ENCODE measurements around the gene PARP14.
A peak's percentile ranks its signal among the peaks of the same experiment; 100 is the strongest.

PARP14 gene

DNA sequence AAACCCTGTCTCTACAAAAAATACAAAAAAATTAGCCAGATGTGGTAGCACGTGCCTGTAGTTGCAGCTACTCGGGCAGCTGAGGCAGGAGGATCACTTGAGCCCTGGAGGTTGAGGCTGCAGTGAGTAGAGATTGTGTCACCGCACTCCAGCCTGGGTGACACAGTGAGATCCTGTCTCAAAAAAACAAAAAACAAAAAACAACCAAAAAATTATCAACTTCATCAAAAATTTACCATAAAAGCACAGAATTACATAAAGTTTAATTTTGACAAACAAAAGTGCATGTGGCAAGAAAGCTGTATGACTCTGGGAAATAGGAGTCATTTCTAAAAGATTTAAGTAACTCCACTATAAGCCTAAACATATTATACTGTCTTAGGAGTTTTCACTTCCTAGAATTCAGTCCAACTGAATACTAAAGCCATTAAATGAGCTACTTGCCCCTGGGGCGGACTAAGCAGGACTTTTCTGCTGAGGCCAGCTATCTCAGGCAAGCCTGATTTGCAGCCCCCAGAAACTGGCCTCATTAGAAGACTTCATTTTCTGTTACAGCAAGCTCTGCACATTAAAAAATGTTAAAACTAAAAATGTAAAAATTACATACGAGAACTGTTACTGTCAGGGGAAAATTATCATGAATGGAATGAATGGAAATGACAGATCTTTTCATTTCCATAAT, 90.0 kb downstream of the PARP14 start:
- DNase-seq (ENCODE audit: low read depth), result no peak

GRCh38 chr3:122772827-122773226, 92.2 kb downstream of the PARP14 start:
- no peak for DNase-seq (ENCODE audit: low read depth)

GRCh38 chr3:122773944-122774509, 93.4 kb downstream of the PARP14 start:
- no peak for DNase-seq (ENCODE audit: low read depth)

DNA sequence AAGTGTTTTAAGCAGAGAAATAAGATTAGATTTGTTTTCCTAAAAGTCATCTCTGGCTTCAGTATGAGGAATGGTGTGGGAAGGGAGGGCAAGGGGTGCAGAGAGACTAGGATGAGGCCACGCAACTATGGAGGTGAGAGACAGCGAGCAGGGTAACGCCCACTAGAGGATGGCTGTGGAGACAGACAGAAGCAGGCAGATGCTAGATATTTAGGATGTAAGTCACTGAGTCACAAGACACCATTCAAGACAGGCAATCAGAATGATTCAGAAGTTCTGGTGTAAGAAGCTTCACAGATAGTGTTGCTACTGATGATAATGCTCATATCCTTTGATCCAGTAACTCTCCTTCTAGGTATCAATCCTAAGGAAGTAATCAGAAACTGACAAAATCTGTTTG, 93.9 kb downstream of the PARP14 start:
- peak; percentile 39 for DNase-seq (ENCODE audit: low read depth)

GRCh38 chr3:122776675-122777468, 96.2 kb downstream of the PARP14 start:
- DNase-seq (ENCODE audit: low read depth), result no peak

DNA sequence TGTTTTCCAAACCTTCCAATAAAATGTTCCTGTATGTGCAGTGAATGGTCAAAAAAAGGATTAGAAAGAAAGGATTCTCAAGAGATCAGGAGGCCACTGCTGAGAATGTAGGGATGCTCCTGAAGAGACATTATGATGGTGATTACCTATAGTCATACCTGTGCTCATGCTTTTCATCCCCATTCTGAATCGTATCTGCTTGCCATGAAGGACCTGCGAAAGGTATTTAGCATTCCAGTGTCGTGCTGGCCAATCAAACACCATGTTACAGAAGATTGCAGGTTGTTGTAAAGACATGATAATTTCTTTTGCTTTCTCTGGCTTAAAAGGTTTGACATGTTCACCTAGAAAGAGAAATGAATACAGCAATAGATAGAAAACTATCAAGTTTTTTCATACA, 96.9 kb downstream of the PARP14 start:
- no peak for DNase-seq (ENCODE audit: low read depth)

Data from EH (cell line).